Measurements from ENCODE around the gene COL4A1.

The COL4A1 gene

DNA sequence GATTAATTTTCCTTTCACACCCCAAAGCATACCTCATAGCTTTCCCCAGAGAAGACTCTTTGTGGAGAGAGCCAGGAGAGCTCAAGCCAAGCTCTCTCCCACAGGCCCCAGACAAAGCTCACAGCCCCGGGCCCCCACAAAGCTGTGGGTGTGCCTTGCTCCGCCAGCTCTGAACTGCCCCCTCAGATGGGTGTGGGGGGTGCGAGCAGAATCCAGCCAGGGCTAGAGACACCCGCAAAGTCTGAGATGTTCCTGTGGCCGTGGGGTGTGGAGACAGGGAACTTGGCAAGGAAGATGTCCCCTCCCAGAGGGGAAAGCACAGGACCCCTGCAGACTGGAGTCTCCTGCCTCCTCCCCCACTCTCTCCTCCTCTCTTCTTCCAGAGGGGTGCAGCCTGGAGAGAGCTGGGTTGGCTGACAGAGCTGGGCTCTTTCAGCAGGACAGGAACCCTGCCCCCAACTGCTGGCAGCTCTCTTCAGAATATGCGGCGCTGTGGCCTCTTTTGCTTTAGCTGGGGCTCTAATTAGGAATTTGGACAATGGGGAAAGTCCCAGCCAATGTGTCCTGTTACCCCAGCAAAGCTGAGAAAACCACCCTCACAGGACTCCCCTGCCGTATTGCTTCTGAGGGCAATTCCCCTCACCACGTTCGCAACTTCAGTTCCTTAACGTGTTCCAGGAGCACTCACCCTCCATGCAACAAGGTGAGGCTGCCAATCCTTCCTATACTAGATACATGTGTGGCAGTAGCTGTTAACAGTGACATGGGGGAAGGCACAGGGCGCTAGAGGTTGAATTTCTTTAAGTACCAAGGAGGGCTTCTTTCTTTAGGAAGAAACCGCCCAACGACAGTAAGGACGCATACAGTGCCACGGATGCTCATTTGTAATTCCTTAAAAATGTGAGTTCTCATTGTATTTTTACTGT is 170.0 kb downstream of the COL4A1 start:
- no peak for FAIRE-seq

DNA sequence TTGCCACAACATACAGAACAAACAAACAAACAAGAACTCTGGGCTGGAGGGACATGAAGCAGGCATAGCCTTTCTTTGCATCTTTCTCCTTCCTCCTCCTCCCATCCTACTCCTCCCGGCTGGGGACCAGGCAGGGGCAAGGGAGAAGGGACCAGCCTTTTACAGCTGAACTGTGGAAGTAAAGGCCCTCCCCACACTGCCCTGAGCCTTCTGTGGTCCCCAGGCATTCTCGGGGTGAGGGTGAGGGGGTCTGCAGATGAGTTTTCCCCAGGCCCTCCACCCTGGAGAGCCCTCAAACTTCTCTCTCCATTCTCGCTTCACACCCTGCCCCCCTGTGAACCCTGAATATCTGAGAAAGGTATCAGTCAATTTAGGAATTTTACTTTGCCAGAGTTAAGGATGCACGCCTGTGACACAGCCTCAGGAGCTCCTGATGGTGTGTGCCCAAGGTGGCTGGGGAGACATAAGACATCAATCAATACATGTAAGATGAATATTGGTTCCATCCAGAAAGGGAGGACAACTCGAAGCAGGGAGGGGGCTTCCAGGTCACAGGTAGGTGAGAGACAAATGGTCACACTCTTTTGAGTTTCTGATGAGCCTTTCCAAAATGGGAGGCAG is 170.9 kb downstream of the COL4A1 start:
- DNase-seq (ENCODE audit: low spot score) (no peak), FAIRE-seq (no peak)

More for the DNA sequence above, 170.0 kb downstream of the COL4A1 start:
- no peak for DNase-seq (ENCODE audit: low spot score)

DNA sequence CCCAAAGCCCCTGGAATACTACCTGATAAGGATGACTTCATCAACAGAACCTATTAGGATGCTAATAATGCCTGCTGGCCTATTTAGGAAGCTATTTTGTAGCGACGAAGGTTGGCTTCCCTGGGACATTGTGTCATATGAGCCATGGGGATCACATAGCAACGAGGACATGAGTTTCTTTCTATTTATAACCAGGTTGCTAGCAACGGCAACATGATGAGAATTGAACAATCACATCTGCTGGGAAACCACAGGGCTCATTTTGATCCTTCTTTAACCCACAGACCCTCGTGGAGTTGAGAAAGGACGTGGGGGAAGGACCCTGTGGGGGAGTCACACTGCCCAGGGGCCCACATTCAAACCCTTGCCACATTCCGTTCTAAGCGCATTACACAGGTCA is 172.2 kb downstream of the COL4A1 start:
- FAIRE-seq = no peak
- no peak for DNase-seq (ENCODE audit: low spot score)

DNA sequence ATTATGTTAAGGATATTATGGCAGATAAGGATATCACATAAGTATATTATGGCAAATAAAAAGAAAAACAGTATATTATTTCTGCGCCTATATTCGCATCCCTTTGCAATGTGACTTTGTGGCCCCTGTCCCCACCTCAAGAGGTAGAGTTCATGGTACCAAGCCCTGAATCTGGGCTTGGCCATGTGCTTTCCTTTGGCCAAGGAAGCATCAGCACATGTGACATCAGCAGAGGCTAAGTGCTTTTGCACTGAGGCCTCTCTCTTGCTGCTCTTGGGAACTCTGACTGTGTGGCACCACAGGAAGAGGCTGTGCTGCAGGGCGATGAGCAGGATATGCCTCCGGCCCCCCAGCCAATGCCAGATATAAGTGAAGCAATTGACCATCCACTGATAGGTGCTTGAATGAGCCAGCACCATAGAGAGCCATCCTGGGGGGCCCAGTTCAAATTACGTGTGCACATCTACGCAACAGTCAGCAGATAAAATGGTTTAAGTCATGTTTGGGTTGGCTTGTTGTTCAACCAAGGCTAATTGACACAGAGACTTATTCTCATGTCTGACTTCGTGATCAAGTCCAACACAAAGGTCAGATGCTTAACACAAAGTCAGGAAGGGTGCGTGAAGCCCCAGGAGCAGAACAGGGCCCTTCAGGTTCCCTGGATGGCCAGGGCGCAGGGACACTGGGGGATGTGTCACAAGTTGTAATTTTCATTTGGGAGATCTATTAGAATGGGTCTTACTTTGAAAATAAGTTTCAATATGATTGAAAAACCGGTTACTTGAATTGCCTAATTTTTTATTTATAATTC is 173.3 kb downstream of the COL4A1 start:
- FAIRE-seq (no peak), DNase-seq (ENCODE audit: low spot score) (no peak)

DNA sequence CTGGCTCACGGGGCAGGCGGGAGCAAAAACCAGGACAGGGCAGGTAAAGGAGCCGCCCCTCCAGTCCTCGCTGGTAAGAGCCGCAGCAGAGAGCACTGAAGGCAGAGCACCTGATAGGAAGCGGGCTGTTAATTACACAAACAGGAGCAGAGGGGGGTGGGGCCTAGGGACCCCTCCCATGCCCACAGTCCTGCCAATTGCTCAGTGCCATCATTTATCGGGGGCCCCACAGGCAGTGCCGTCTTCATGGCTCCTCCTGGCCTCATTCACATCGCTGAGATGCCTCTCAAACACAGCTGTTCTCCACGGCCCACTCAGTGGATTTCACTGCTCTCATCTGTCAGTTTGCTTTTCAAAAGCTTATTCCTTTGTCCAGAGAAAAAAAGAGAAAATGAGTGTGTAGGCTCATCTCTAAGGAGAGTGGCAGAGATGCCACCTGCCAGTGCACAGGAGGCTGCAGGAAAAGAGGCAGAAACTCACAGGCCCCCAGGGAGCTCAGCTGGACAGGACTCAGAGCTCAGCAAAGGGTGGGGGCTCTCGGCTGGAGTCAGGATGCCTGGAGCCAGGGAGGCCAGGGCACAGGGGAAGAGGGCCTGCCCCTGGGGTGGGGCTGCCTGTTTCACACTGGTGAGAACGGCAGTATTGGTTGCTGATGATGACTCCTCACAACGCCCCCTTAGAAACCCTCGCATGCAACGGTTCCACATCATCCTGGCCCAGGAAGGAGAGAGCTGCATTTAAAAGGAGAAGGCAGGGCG is 174.6 kb downstream of the COL4A1 start:
- DNase-seq (ENCODE audit: low spot score) = no peak
- no peak for FAIRE-seq

DNA sequence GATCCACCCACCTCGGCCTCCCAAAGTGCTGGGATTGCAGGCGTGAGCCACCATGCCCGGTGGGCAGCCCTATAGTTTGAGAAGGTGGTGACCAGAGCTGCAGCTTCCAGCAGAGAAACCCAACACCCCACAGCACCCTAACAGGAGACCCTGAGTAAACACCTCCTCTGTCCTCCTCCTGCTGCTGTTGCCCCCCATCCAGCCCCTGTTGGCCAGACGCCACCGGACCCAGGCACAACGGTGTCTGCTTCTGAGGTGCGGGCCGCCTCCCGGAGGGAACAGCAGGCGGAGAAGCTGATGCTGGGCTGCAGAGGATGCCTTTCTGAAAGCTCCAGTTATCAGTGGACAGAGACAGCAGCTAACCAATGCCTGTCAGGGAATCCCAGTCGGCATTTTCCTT is 175.5 kb downstream of the COL4A1 start:
- no peak for DNase-seq (ENCODE audit: low spot score)
- no peak for FAIRE-seq

DNA sequence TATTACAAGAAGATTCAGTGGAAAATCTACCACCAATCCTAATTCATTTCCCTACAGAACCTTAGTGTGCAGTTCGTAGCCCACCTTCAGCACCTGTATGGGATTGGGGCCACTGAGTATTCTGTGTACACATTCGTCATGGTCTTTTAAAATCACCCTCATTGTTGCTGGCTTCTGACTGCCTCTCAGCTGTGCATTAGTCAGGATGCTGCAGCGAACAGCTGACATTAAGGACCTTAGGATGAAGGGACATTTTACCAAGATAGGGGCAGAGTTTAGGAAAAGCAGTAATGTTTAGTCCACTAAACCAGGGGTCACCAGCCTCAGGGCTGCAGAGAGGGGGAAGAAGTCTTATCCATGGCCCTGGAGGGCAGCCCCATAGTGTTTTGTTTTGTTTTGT is 176.5 kb downstream of the COL4A1 start:
- DNase-seq (ENCODE audit: low spot score) (no peak), FAIRE-seq (no peak)

DNA sequence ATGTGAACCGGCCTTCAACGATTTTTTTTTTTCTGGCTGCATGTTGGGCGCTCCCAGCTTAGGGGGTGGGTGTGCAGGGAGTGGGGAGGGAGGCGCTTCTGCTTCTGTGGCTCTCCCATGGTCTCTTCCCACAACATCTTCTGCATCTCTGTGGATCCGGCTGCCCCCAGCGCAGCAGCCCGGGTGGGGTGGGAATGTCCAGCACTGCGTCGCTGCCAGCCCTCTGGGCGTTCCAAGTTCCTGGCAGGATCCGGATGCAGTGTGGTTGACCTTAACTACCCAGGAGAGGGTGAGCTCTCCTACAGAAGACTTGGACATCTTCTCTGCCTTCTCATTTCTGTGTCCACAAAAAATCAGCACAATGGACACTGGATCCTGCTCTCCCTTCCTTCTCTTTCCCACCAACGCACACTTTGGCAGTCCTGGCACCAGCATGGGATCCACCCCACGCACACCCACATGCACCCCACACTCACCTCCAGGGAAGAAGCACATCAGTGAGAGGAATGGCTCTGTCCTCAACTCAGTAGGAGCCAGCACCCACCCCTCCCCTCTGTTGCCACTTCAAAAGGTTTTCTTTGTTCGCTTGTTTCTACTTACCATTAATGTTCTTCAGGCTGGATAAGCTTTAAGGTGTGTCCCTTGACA is 177.3 kb downstream of the COL4A1 start:
- no peak for DNase-seq (ENCODE audit: low spot score)
- FAIRE-seq = no peak

DNA sequence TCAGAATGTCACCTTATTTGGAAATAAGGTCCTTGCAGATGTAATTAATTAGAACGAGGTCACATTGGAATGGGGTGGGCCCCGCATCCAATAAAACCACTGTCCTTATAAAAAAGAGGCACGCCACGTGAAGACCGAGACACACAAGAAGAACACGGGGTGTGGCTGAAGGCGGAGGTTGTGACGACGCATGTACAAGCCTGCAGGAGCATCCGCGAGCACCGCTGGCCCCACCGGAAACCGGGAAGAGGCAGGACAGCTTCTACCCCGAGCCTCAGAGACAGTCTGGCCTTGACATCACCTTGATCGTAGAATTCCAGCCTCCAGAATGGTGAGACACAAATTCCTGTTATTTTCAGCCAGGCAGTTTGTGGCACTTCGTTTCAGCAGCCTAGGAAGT is 177.9 kb downstream of the COL4A1 start:
- DNase-seq (ENCODE audit: low spot score) = no peak
- no peak for FAIRE-seq

DNA sequence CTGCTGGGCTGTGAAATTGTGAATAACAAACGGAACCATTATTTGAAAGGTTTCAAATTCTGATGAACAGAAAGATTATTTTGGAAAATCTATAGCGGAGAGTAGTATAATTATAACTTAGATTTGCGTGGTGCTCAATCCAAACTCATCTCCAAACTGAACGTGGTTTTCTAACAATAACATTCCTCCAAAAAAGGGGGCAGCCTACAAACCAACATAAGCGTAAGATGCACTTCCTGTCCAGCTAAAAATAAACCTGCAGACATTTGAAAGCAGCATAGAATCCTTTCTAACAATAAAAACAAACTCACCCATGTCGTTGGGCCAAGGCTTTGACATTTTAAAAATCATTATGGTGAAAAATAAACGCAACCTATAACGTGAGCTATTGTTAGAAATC is 178.4 kb downstream of the COL4A1 start:
- DNase-seq (ENCODE audit: low spot score) = no peak
- no peak for FAIRE-seq

DNA sequence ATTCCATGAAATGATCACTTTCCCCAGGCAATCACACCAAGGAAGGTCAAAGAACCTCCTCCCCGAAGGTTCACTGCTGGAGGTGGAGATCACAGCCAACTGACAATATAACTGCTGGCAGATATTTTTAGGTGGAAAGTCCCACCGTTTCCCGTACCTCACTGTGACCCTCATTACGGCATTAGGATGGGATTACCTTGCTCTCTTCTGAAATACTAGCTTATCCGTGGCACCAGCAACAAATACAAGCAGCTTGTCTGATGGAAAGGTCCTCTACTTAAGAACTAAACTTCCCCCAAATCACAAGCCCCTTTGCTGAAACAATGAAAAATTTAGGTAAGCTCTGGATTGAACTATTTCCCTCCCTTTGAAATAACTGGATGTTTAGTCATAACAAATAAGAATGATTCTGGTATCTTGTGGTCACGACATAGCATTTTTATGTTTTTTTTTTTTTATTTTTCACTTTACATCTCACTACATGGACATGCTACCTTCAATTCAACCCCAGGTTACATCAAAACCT is 178.9 kb downstream of the COL4A1 start:
- DNase-seq (ENCODE audit: low spot score) (peak; percentile 40), FAIRE-seq (peak; percentile 35)

DNA sequence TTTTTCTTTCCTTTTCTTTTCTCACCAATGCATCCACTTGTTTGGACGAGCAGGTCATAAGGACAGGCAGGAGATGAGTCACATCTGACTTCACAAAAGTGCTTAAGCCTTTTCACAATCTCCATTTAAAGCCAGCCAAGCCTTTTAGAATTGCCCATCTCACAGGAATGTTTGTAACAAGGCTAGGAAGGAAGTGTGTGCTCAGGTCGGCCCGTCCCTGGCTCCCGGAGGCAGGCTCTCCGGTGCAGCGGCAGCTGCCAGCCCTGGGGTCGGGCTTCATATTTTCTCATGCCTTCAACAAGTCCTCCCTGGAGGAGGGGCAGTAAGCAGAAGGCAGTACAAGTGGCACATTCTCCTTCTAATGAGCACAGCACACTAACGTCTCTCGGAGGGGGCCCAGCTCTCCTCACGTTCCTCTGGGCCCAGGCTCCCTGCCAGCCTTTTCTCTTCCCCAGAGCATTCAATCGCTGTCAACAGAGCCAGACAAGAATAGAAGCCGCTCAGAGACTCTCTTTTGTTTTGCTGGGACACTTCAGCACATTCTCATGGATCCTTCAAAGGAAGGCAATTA is 180.5 kb downstream of the COL4A1 start:
- FAIRE-seq = peak; percentile 90
- DNase-seq (ENCODE audit: low spot score) = peak; percentile 90

DNA sequence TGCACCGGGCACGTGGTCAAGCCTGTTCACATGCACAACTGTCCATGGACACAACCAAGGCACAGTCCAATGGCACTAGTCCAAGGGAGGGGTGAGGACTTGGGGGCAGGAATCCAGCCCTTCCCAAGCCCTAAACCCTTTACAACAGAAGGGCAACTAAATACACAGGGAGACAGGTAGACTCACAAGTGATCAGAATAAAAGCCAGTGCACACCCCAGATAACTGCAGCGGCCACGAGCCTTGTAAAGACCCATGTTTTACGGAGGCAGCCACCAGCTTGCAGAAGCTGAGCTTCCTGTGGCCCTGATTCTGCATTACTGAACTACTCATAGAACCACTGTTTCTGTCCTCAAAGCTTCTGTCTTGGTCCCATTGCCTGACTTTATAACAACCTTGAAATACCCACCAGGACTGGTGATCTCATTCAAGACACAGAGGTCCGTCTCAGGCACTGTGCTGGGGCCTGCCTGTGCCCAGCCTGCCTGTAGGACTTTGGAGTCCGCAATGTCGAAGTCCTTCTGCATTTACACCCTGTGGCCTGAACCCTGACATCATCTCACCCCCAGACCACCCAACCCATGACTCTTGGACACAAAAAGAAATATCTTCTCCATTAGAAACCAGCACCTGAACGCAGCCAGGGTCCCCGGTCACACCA is 181.2 kb downstream of the COL4A1 start:
- DNase-seq (ENCODE audit: low spot score) = no peak
- FAIRE-seq = no peak

DNA sequence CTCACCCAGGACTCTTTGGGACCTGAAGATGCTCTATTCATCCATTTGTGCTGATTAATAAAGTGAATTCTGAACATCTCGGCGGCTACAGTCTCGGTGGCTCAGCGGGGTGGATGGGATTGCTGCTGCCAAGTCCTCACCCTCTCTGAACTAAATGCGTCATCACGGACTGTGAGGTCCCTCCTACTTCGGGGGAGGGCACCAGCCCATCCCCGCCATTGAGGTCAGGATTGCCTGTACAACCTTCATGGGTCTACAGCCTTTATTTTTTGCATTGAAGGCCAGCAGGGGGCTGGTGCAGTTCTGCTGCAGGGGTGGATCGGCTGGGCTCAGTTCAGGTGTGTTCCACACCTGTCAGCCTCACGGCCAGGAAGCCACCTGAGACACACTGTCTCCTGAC is 181.8 kb downstream of the COL4A1 start:
- DNase-seq (ENCODE audit: low spot score) (no peak), FAIRE-seq (no peak)

DNA sequence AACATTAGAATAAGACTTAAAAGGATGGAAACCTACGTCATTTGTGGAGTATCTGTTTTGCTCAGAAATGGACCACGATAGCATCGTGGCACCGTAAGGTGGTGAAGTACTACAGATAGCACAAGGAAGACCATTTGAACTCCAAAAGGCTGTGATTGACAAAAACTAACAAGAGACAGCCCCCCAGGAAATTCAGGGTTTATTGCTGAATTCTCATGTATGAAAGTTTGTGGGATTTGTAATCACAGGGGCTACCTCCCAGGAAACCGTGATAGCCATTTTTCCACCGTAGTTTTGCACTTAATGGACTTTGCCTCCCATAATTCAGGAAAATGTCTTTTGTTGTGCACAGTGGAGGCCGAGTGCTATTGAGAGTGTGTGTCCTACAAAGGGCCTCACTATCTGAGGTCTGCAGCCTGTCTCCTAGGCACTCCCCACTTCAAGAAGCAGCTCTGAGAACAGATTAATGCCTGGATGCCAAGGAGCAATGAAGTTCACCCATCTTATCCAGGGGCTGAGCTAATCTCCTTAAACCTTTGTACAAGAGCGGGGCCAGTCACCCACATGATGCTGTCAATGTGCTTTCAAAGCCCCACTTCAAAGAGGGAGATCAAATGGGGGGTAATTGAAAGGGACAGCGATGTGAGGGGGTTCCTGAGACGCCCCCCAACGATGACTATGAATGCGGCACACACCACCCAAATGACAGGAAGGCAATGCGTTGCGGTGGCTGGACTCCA is 182.6 kb downstream of the COL4A1 start:
- no peak for DNase-seq (ENCODE audit: low spot score)
- FAIRE-seq = no peak

DNA sequence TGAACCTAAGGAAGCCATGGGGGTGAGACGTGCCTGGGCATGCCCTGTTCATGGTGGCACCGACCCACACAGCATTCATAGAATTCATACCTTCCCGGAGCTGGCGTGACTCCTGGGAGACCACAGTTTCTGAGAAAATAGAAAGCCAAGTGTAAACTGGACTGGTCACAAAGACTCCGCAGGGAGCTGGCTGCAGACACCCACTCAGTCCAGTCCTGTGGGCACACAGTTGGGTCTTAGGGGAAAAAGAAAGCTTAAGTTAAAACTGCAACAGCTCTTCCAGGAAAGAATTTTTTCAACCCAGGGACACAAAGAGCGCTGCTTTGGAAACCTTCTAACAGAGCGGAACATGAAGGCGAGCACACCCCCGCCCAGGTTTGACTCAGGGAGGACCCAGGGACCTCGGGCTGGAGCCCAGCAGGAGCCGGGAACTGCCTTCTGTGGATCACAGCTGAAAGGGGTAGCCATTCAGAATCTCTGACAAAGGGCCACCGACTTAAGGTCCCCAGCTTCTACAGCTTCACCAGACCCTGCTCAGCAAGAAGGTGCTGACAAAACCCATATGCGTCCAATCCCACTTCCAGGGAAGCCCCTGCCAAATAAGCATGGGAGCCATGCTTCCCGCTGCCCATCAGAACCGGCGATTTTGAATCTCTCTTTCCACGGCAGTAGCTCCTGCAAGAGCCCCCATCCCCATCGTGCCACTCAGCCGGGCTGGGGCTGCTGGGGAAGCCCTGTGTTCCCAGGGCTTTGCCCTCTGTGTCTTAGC is 183.7 kb downstream of the COL4A1 start:
- FAIRE-seq (no peak), DNase-seq (ENCODE audit: low spot score) (no peak)

DNA sequence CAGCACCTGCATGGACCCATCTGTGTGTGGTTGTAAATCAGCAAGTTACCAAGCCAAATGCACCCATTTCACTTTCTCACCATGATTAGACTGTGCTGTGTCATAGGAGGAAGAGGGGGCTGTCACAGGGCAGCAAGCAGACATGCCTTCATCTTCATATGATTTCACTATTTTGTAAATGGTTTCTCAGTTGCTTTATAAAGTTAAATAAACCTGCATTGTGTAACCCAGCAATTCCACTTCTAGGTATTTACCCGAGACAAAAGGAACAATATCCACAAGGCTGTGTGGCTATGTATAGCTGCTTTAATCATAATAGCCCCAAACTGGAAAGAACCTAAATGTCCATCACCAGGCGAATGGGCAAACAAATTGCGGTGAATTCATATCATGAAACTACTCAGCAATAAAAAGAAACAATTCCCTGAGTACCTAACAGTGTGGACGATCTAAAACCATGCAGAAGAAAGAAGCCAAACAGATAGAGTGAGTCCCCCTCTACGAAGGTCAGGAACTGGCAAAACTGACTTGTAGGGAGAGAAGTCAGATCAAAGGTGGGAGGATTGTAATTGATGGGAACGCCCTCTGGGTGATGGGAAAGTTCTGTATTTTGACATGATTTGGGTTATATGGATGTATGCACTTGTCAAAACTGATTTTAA is 185.4 kb downstream of the COL4A1 start:
- DNase-seq (ENCODE audit: low spot score) (no peak), FAIRE-seq (no peak)

All from RCC 7860 (cell line).